ENCODE results near the gene BOD1.

The BOD1 gene

DNA sequence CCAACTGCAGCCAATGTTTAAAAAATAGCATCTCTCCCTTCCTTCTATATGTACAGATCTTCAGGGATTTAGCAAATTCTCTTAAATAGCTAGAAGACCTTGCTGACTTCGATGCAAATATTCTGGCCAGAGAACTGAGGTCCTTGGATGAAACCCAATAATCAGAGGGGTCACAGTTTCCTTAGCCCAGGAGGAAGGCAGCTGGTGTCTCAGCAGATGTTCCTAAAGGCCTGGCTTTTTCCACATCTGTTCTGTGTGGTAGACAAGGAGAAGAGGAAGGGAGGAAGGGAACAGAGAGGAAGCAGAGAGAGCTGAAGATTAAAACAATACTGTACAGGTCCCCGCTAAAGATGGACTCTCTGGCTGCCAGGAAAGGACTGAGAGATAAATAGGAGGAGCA is 33.1 kb downstream of the BOD1 start:
- TF ChIP-seq GATA3 (IDR thresholded peaks at IDR 0.05; ENCODE audit: low read depth, low read length) (no peak), GATA2 (IDR thresholded peaks at IDR 0.05; ENCODE audit: low read depth, low read length) (no peak)

DNA sequence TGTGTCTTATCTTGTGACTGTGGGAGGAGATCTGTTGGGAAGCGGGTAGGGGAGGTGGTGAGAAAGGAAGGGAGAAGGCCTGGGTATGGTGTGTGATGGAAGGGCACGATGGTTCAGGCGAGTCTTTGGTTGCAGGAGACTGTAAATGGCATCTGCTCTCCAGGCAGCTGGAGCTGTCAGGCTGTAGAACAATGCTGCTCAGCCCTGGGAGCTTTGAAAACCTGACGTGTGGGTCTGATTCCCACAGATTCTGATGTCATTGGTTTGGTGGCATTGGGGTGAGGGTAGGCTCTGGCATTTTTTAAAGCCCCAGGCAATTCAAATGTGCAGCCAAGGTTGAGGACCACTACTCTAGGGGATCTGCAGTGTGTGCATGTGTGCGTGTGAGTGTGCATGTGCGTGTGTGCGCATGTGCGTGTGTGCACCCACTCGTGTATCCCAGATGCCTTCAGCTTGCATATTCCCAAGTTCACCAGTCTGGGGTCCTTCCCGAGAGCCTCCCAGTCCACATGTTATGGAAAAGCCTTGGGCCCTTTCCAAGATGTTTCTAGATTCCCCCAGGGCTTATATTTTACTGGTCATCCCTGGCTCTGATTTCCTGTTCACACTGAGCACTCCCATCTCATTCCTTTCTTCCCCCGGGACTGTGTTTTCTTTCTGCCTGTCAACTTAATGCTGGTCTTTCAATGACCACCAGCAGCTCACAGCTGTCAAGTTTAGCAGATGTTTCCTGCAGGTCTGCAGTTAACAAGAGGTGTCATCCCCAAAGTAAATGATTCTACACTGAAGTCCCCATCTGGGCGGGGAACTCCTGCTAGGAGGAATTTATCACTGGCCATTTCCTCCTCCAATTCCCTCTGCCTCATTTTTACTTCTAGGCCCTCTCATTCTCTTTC is 34.0 kb downstream of the BOD1 start:
- TF ChIP-seq GATA3 (IDR thresholded peaks at IDR 0.05; ENCODE audit: low read depth, low read length) (no peak), GATA2 (IDR thresholded peaks at IDR 0.05; ENCODE audit: low read depth, low read length) (no peak)

DNA sequence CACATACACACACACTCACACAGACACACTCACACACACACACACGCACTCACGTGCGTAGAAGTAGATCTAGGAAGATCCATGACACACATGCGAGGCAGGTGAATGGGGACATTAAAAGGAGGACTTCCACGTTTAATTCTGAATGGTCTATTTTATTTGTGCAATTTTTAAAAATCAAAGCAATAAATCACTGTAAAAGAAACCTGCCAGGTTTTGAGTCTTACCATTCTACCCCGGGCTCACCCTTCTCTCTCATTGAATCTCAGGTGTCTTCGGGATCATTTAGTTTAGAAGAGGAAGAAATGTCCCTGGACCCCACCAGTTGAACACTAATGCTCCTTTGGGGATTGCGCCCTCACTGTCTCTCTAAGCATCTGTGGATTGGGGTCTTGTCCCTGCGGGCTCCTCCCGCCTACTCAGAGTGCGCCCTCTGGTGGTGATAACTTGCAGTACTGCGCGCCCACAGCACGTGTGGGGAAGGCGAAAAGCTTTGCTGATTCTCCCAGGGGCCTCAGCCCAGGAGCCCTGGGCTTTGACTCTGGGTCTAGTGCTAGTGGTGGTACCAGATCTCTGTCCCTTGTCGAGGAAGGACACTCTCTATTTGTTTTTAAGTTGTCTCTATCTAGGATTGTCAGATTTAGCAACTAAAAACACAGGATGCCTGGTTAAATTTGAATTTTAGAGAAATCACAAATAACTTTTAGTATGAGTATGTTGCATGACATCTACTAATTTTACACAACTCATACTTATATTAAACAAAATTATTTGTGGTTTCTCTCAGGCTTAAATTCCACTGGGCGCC is 34.8 kb downstream of the BOD1 start:
- TF ChIP-seq GATA2 (IDR thresholded peaks at IDR 0.05; ENCODE audit: low read depth, low read length), result no peak
- TF ChIP-seq GATA3 (IDR thresholded peaks at IDR 0.05; ENCODE audit: low read depth, low read length), result no peak

DNA sequence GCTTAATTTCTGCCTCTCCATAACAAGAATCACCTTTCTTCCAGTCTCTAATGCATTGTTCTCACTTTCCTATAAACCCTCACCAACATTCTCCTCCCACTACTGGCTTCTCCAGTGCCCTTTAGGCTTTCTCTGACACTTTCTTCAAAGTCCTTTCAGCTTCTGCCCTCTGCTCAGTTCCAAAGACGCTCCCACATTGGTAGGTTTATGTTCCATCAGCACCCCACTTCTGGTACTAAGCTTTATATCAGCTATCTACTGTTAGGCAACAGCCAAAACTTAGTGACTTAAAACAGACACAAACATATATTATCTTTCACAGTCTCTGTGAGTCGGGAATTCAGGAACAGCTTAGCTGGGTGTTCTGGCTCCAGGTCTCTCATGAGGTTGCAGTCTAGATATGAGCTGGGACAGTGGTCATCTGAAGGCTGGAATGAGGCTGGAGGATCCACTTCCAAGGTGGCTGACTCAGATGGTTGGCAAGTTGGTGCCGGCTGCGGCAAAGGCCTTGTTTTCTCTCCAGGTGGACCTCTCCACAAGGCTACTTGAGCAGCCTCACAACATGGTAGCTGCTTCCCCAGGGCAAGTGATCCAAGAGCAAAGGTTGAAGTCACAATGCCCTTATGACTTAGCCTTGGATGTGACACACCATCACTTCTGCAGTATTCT is 37.4 kb downstream of the BOD1 start:
- no peak for TF ChIP-seq GATA3 (IDR thresholded peaks at IDR 0.05; ENCODE audit: low read depth, low read length)
- TF ChIP-seq GATA2 (IDR thresholded peaks at IDR 0.05; ENCODE audit: low read depth, low read length), result no peak

DNA sequence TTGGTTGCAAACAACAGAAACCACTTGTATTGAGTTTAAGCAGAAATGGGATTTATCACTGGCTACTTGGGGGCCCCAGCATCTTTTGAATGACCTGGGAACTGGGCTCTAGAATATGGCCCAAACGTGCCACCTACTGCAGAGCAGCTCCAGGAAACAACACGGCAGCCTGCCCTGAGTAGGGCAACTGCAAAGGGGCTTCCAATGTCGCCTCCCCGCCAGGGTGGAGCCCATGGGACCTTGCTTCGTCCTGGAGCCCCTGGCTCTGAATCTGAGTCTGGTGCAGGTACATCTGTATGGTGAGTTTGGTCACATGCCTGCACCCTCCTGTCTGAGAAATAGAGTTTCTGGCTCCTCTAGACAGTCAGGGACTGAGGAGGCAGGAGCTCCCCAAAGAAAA is 38.6 kb downstream of the BOD1 start:
- TF ChIP-seq GATA3 (IDR thresholded peaks at IDR 0.05; ENCODE audit: low read depth, low read length), result no peak

DNA sequence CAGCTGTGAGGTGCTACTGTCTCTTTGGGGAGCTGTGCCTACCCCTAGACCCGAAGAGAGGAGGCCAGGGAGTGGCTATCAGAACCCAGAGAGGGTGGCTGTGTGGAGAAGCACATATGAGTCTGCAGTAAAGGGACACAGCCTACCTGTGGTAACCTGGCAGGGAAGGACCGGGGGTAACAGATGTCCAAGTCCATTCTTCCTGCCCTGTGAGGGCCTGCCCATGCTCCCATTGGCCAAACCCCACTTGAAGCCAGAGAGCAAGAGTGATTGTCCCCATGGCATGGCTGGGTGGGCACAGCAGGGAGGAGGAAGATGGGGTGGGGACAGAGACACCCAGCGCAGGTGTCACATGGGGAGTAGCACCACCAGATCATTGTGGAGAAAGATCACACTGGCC is 39.3 kb downstream of the BOD1 start:
- no peak for TF ChIP-seq GATA2 (IDR thresholded peaks at IDR 0.05; ENCODE audit: low read depth, low read length)
- TF ChIP-seq GATA3 (IDR thresholded peaks at IDR 0.05; ENCODE audit: low read depth, low read length), result no peak

DNA sequence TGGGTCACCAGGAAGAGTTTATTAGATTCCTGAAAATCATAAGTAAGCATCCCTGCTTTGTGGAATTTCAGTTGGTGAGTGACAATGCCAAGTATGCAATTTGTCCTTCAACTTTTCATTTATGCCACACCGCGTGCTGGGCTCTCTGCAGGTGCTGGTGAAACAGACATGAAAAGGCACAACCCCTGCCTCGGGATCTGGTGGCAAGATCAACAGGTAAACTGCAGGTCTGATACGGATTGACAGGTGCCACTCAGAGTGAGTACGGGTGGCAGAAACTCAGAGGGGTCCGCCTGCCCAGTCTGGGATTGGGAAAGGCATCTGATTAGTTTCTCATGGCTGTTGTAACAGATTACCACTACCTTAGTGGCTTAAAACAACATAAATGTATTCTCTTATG is 40.5 kb downstream of the BOD1 start:
- TF ChIP-seq GATA3 (IDR thresholded peaks at IDR 0.05; ENCODE audit: low read depth, low read length), result no peak
- no peak for TF ChIP-seq GATA2 (IDR thresholded peaks at IDR 0.05; ENCODE audit: low read depth, low read length)

DNA sequence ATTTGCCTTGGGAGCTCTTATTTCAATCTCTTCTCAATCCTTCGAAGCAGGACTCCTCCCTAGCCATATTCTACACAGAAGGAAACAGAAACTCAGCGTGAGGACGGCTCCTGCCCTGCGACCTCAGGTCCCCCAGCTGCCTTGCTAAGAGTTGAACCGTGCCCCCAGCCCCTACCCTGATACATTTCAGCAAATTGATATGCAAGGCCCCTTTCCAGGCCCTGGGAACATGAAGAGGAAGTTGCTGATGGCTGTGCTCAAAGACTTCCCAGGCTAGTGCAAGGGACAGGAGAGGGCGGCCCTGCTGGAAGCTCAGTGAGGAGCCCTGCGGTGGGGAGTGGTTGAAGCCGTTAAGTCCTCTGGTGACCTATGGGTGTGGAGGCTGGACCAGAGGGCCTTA is 41.5 kb downstream of the BOD1 start:
- TF ChIP-seq GATA2 (IDR thresholded peaks at IDR 0.05; ENCODE audit: low read depth, low read length), result no peak
- no peak for TF ChIP-seq GATA3 (IDR thresholded peaks at IDR 0.05; ENCODE audit: low read depth, low read length)

DNA sequence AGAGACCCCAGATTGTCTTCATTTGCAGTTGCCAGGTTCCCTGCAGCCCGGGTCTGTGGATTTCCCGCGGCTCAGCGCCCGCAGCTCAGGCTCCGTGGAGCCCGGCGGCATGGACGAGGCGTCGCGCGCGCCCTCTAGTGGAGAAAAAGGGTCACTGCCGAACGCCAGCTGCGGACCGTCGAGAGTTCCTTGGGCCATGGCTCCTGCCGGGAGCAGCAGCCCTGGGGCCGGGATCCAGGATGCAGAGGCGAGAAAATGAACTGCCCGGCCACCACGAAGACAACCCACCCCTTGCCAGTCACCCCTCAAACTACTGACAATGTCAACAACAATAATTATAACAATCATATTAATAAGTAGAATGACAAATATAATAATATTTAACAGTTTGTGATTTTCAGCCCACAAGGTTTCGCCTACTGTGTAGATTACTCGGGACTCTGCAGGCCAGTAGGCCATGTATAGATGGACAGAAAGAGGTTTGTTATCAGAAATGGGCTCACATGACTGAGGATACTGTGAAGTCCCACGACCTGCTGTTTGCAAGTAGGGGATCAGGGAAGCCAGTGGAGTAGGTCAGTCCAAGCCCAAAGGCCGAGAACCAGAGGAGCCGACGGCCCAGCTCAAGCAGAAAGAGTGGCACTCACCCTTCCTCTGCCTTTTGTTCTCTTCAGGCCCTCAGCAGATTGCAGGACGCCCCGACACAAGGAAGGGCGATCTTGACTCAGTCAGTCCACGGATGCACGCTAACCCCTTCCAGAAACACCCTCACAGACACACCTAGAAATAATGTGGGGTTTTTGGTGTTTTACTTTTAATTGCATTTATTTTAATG is 43.1 kb downstream of the BOD1 start:
- TF ChIP-seq GATA2 (IDR thresholded peaks at IDR 0.05; ENCODE audit: low read depth, low read length) (no peak), GATA3 (IDR thresholded peaks at IDR 0.05; ENCODE audit: low read depth, low read length) (no peak)

DNA sequence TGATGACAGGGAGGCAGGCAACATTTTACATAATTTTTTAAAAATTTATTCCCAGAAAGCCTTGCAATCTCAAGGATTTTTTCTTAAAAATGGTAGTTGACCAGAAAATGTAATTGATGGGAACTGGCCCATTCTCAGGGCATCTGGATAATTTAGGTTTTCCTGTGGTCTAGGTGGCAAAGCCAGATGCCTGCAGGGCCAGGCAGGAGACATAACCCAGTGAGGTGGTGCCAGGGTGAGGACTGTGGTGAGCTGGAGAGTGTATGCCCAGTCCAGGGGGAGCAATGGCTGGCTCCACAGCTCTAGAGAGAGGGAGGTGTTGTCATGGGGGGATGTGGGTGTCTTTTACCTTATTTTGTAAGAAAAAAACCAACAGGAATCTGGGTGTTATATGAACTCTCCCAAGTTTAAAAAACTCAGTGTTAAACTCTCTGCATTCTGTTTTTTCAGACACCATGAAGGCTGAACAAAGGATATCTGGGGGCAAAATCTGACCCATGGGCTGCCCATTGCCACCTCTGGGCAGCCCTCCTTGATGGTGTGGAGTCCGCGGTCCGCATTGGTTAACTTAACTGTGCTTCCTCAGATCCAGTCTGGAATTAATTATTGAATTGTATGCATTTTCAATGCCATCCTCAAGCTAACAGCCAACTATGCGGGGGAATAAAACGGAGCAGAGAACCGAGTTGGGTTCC is 43.9 kb downstream of the BOD1 start:
- TF ChIP-seq GATA2 (IDR thresholded peaks at IDR 0.05; ENCODE audit: low read depth, low read length) (no peak), GATA3 (IDR thresholded peaks at IDR 0.05; ENCODE audit: low read depth, low read length) (no peak)

DNA sequence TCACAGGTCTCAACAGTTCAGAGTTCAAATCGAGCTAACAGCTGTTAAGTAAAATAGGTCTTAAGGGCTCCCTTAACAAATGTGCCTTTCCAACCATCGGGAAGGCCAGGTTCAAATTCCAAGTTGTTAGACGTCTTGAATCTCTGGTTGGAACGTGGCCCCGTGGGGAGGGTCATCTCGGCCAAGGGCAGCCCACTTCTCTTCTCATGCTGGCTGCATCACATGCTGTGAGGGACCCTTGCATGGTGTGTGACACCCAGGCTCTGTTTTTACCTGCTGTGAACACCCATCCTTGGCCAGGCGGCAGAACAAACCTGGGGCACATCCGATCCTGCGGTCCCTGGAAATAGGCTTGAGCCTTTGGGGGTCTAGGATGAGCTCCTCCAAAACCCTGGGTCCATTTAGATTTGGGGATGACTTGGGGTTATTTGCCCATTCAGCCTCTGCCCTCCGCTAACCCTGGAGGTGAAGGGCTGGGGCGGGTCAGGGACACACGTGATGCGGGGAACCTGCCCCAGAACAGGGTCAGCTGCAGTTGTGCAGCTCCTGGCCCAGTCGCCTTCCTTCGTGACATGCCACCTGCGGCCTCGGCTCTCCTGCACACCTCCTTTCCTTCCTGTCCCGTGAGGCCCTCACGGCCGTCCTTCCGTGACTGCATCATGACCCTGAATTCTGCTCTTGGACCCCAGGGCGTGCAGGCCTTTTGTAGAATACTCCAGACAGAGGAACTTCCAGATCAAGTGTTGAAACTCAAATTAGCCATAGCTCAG is 45.9 kb downstream of the BOD1 start:
- no peak for TF ChIP-seq GATA3 (IDR thresholded peaks at IDR 0.05; ENCODE audit: low read depth, low read length)
- TF ChIP-seq GATA2 (IDR thresholded peaks at IDR 0.05; ENCODE audit: low read depth, low read length), result no peak

DNA sequence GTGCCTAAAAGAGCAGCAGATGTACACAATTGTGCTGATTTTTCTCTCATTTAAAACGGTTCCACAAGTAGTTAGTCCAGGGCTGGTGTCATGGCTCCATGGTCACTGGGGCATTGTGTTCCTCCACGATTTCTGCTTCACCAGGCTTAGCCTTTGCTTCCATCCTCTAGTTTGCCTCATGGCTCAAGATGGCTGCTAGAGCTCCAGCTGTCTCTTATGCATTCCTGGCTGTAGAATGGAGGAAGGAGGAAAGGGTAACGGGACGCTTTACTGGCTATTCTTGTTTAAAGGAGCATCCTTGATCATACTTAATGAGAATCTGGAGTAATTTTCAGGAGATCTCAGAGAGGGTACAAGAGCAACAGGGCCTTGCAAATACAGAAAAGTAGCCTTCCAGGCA is 47.7 kb downstream of the BOD1 start:
- TF ChIP-seq GATA2 (IDR thresholded peaks at IDR 0.05; ENCODE audit: low read depth, low read length), result no peak
- no peak for TF ChIP-seq GATA3 (IDR thresholded peaks at IDR 0.05; ENCODE audit: low read depth, low read length)
